Prostate gland (tissue), 2 donors: ENCODE measurements around the gene COL23A1.

Experiments used
- POLR2A ChIP-seq: fragments of 450-650 bp; IDR thresholded peaks from one replicate; pipeline ENCODE4 v1.6.1; 2016; ENCODE audit warnings: antibody characterized with exemption, mild to moderate bottlenecking
- TF ChIP-seq, protein P1 (sequence below), 4 experiments: fragments of 200-600 bp in 2 of 4; fragments of 450-650 bp in 2 of 4; sonication (generic) in 2 of 4; IDR thresholded peaks; 1 replicate in 3 of 4; 2 replicates in 1 of 4; pipeline ENCODE4 v1.5.1; 2016 to 2019; ENCODE audit warnings: antibody characterized with exemption in 4 of 4, mild to moderate bottlenecking in 2 of 4, moderate library complexity in 2 of 4

DNA sequence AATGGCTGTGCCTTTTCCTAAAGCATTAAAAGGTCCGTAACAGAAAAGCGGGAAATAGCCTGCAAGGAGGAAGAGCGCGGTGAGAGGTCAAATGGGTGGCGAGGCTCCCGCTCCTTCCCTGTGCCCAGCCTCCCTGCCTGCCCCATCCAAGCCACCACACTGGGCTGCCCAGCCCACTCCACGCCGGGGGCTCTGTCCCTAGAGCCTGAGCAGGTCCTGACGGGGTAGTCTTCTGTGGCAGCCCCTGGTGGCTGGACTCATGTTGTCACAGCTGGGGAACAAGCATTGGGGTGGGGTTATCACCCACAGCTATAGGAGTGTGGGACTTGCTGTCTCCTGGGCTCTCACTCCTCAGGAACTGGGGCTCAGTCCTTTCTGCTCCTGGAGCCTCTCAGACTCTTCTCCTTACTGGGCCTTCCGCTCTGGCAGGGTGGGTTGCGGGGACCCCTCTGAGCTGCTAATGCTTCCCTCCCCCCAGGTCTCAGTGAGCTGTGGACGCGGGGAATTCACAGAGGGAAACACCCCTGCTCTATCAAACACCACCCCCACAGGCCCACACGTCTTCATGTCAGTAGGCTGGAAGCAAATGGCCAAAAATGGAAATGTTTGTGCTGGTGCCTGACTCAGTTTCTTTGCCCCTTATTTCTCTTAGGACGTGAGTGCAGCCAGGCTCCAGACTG, 205.2 kb downstream of the COL23A1 start:
- TF ChIP-seq, protein P1, sequence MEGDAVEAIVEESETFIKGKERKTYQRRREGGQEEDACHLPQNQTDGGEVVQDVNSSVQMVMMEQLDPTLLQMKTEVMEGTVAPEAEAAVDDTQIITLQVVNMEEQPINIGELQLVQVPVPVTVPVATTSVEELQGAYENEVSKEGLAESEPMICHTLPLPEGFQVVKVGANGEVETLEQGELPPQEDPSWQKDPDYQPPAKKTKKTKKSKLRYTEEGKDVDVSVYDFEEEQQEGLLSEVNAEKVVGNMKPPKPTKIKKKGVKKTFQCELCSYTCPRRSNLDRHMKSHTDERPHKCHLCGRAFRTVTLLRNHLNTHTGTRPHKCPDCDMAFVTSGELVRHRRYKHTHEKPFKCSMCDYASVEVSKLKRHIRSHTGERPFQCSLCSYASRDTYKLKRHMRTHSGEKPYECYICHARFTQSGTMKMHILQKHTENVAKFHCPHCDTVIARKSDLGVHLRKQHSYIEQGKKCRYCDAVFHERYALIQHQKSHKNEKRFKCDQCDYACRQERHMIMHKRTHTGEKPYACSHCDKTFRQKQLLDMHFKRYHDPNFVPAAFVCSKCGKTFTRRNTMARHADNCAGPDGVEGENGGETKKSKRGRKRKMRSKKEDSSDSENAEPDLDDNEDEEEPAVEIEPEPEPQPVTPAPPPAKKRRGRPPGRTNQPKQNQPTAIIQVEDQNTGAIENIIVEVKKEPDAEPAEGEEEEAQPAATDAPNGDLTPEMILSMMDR (IDR thresholded peaks at IDR 0.05) = no peak
- TF ChIP-seq POLR2A = no peak
